OCI-M1 (cell line): ENCODE results near the gene MET.
"Not testable (repeated sequence)": the region's sequence is repeated elsewhere in the genome, so short reads cannot be mapped to it uniquely, and the experiment has no call there.

Experiments used
- DNase-seq: peaks from one replicate; lab custom pipeline; 2025; lab: John Stamatoyannopoulos, UW

The MET gene

DNA sequence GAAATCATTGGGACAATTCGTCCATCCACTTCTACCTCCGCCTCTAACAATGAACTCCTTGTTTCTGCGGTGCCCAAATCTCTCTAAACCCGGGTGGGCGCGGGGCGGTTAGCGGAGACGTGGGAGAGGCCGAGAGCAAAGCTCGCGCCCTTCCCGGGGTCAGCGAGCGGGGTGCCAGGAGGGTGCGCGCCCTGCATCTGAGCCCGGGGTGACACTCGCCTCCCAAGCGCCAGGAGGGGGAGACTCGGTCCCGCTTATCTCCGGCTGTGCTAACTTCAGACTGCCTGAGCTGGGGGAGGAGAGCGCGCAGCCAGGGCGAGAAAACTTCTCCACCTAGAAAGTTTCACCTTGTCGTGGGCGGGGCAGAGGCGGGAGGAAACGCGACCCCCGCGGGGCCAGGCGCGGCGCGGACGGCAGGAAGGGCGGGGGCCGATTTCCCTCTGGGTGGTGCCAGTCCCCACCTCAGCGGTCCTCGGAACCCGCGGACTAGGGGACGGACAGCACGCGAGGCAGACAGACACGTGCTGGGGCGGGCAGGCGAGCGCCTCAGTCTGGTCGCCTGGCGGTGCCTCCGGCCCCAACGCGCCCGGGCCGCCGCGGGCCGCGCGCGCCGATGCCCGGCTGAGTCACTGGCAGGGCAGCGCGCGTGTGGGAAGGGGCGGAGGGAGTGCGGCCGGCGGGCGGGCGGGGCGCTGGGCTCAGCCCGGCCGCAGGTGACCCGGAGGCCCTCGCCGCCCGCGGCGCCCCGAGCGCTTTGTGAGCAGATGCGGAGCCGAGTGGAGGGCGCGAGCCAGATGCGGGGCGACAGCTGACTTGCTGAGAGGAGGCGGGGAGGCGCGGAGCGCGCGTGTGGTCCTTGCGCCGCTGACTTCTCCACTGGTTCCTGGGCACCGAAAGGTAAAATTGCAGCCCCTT is at the start of gene MET:
TSS of gene MET (plus strand) at position 516 of the 915 bp plus-strand sequence. CDS start 26,889 bp downstream, outside the sequence.
- peak; percentile 14 for DNase-seq

- DNase-seq: peak; percentile 70
These were observed 45.1 kb upstream of the MET start for GRCh38 chr7:116626886-116627285.

GRCh38 chr7:116629051-116629463 is 42.9 kb upstream of the MET start:
- no peak for DNase-seq

GRCh38 chr7:116630357-116630756 is 41.6 kb upstream of the MET start:
- DNase-seq: no peak

GRCh38 chr7:116630932-116631671 is 40.9 kb upstream of the MET start:
- peak; percentile 41 for DNase-seq

DNA sequence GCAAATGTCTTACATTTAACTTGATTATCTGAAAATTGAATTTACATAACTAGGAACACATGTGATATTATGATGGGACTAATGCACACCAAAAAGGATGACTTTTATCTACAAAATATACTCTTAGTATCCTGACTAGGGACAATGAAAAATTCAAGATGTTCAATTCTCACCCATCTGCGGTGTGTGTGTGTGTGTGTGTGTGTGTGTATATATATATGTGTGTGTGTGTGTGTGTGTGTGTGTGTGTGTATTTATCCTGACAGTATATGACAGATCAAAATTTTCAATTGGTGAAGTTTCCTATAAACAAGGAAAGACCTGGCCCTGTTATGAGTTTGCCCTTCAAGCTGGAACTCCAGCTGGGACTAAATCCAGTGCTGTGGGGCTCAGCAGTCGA is 40.3 kb upstream of the MET start:
- DNase-seq: no peak

GRCh38 chr7:116632384-116632783 is 39.6 kb upstream of the MET start:
- no peak for DNase-seq

- DNase-seq: no peak
These were observed 38.6 kb upstream of the MET start for GRCh38 chr7:116633131-116633988.

DNA sequence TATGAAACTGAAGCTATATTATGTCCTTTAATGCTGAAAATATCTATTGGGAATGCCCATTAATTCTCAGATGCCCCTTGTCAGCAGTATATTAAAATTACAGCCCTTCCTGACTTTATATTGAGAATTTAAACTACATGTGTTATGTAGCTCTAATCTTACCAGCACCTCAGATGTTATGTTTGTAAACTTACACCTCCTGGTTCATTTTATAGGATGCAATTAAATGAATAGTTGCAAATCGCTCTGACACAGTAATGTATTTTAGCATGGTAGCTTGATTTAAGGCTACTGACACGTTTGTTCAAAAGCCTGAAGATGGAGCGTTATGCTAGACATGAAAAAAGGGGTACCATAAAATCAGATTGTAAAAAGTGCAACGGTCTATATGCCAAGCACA is 35.0 kb upstream of the MET start:
- DNase-seq: no peak

GRCh38 chr7:116638592-116638991 is 33.4 kb upstream of the MET start:
- not testable (repeated sequence) for DNase-seq

DNA sequence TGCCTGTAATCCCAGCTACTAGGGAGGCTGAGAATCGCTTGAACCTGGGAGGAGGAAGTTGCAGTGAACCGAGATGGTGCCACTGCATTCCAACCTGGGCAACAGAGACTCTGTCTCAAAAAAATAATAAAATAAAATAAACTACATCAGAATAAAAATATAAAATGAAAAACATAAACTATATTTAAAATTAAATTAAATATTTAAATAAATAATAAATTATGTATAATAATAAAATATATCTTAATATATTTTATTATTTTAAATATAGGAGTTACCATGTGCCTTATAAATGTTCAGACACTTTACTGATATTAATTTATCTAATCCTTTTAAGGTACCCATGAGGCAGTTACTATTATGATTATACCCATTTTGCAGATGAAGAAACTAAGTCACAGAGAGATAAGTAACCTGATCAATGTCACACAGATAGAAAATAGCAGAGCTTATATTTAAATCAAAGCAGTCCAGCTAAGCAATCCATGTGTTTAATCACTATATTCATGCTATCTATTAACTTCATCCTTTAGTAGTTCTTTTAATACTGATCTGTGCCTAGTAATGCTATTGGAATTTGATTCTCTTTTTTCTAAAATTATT is 30.3 kb upstream of the MET start:
- DNase-seq: no peak

DNA sequence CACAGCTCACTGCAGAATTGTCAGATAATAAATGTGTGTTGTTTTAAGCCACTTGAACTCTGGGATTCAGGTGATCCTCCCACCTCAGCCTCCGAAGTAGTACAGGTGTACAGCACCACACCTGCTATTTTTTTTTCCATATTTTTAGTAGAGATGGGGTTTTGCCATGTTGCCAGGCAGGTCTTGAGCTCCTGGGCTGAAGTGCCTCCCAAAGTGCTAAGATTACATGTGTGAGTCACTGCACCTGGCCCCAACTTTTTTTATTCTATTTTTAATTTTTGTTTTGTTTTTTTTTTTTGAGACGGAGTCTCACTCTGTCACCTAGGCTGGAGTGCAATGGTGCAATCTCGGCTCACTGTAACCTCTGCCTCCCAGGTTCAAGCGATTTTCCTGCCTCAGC is 28.8 kb upstream of the MET start:
- not testable (repeated sequence) for DNase-seq

GRCh38 chr7:116644628-116645027 is 27.4 kb upstream of the MET start:
- DNase-seq: no peak

DNA sequence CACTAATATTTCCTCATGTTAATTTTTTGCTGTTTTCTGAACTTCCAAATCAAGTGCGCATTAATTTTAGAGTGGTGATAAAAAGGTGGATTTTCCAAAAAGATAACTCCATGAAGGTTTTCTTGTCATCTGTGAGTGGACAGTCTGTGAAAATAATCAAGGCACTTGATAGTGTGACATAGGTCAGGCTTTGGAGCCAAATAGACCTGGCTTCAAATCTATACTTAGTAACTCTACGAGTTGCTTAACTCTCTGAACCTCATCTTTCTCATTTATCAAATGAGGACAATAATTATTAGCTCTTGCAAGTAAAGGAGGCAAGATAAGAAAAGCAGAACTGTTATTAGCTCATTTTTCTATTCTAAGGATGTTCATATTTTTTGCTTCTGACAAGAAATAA is 24.7 kb upstream of the MET start:
- no peak for DNase-seq

- DNase-seq: no peak
These were observed 24.1 kb upstream of the MET start for GRCh38 chr7:116647861-116648260.

- no peak for DNase-seq
These were observed 21.6 kb upstream of the MET start for GRCh38 chr7:116650436-116650835.

DNA sequence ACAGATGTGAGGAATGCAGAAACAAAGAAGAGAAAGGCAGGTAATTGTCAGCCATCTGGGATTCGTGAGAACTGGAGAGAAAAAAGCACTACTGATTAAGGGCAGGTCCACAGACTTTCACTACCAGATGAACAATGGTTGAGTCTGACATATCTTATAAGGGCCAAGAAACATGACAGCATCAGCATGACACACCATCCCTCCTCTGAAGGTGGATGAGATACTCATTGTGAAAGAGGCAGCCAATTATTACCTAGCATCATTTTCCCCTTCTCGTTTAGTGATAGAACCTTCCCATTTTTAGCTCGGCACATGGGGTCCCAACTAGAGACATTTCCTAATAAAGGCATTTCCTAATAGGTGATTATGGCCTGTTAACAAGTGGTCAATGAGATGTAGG is 19.2 kb upstream of the MET start:
- DNase-seq: no peak

- DNase-seq: peak; percentile 19
These were observed 18.8 kb upstream of the MET start for GRCh38 chr7:116653204-116653603.

DNA sequence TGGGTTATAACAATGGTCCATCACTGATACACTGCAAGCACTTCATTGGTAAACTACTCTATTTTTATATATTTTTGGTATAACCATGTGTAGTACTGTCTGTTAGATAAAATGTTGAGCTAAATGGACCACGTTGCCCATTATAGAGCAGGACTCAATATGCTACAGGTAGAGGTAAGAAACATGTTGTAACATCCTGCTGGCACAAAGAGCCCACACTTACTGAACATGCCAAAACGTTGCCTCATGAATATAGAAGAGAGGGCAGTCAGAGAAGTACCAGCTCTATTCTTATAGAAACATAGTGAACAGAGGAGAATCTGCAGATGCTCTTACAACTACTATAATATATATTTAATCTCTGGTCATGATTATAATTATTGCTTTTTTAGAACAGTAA is 18.4 kb upstream of the MET start:
- DNase-seq: no peak

- DNase-seq: not testable (repeated sequence)
These were observed 12.7 kb upstream of the MET start for GRCh38 chr7:116659248-116659647.

GRCh38 chr7:116661865-116662264 is 10.1 kb upstream of the MET start:
- no peak for DNase-seq

GRCh38 chr7:116663744-116664143 is 8.3 kb upstream of the MET start:
- DNase-seq: no peak
